ENCODE measurements around the gene TMEM131. TPM values are rescaled to one million over a fixed set of nuclear protein-coding genes. Genes with fewer than 3 reads are reported as not detected.
"Not testable (repeated sequence)": the region's sequence is repeated elsewhere in the genome, so short reads cannot be mapped to it uniquely, and the experiment has no call there.

The TMEM131 gene
- total RNA-seq, 1 donor from 2014 or later: 28.4 TPM

- DNase-seq (ENCODE audit: extremely low read depth, low read depth, low spot score): no peak
Observed at GRCh38 chr2:97714950-97715652, 280.6 kb downstream of the TMEM131 start.

DNA sequence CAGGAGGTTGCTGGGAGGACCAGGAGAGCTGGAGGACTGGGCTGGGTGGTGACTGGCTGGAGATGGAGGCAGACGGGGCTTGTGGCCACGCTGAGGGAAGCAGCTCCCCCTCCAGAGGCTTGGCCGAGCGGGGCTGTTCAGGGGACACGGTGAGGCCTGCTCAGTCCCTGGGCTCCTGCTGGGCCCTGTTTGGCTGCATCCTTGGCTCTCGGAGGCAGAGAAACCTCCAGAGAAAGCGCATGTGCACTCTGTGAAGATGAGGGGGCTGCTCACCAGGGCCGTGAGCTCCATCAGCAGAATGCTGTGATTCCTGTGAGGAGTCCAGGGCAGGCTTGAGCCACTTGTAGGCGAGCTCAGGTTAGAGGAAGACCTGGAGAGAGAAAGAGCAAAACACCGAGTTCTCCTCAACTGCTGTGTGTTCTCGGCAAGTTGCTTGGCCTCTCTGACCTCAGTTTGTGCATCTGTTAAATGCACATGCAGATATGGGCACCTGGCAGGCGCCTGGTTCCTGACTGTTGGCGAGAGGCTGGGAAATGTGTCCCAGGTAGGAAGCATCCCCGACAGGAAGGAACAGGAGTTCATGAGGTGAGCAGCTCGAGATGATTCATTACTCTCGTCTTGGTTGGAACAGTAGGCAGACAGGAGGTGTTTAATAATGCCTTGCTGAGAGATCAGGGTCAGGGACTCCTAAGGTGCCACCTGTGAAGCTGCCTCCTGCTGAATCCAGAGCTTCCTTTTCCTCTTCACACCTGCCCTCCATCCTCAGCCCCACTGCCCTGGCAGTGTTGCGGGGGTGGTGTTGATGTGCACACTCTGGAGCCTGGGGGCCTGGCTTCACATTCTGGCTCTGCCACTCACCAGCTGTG lies 281.4 kb downstream of the TMEM131 start:
- no peak for DNase-seq (ENCODE audit: extremely low read depth, low read depth, low spot score)

- DNase-seq (ENCODE audit: extremely low read depth, low read depth, low spot score): no peak
Observed at GRCh38 chr2:97713296-97714083, 282.3 kb downstream of the TMEM131 start, which contains the start of gene ZAP70. ZAP70 (plus strand) TSS chr2:97713576; CDS start chr2:97724037, 10,461 bp downstream.

GRCh38 chr2:97712693-97713295 lies 283.0 kb downstream of the TMEM131 start:
- no peak for DNase-seq (ENCODE audit: extremely low read depth, low read depth, low spot score)

GRCh38 chr2:97712175-97712574 lies 283.6 kb downstream of the TMEM131 start:
- DNase-seq (ENCODE audit: extremely low read depth, low read depth, low spot score): not testable (repeated sequence)

GRCh38 chr2:97711394-97711711 lies 284.4 kb downstream of the TMEM131 start:
- DNase-seq (ENCODE audit: extremely low read depth, low read depth, low spot score): no peak

DNA sequence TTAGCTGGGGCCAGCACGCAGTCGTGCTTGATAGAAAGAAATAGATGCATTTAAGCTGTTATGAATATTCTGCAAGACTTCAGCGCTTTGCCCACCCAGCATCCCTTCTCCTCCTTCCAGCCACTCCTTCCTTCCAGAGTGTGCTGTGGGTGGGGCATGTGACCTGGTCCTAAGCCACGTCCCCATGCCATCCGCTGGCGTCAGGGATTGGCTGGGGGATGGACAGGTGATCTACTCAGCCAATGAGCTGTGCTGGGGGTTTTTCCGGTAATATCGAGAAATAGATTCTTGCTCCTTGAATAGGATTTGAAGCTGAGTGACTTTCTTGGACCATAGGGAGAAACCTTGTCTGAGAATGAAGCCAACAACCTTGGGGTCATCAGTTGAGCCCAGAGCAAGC lies 287.1 kb downstream of the TMEM131 start:
- DNase-seq (ENCODE audit: extremely low read depth, low read depth, low spot score): no peak

DNA sequence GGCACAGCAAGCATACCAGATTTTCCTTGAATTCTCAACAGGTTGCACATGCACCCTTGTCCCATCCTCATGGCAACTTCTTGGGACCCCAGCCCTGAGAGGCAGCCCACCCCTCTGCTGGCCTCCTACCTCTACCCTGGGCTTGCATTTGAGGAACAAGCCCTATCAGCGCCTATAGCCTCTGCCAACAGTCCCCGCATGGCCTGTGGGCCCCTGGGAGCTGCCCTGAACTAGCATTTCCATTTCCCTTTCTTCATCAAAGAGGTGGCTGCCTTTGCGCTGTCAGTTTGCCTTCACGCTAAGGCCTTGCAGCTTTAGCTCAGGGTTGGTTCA lies 287.7 kb downstream of the TMEM131 start:
- no peak for DNase-seq (ENCODE audit: extremely low read depth, low read depth, low spot score)

- DNase-seq (ENCODE audit: extremely low read depth, low read depth, low spot score): no peak
Observed at GRCh38 chr2:97707362-97708047, 288.2 kb downstream of the TMEM131 start.

GRCh38 chr2:97706708-97707345 lies 288.9 kb downstream of the TMEM131 start:
- no peak for DNase-seq (ENCODE audit: extremely low read depth, low read depth, low spot score)

Other genes starting within 250 kb of the TMEM131 start
- not detected in 2 replicates for gene VWA3B, start 91.2 kb upstream of the TMEM131 start, total RNA-seq